Keratinocyte (primary cell): Measurements from ENCODE around the gene MYBPC2. TPM values are rescaled to one million over a fixed set of nuclear protein-coding genes. Genes with fewer than 3 reads are reported as not detected.

Experiments used
- DNase-seq: peaks from one replicate; pipeline ENCODE4 v3.0.0-alpha.2; 2011; ENCODE audit warnings: low read depth, missing footprints, low spot score
- FAIRE-seq: peaks from 2 replicates; lab custom pipeline; 2011; peaks lifted over from hg19 to GRCh38; lab: Jason Lieb, UNC
- H2AFZ ChIP-seq: 2 replicates; pipeline ENCODE4 v1.6.0; 2012; ENCODE audit warnings: low read length, control low read depth, inconsistent platforms; ENCODE audit not compliant: control insufficient read depth
- H3K27ac ChIP-seq: 2 replicates; pipeline ENCODE4 v1.5.1; 2011; ENCODE audit warnings: low read length; ENCODE audit not compliant: control insufficient read depth, insufficient read depth
- H3K27me3 ChIP-seq: 3 replicates; pipeline ENCODE4 v1.6.0; 2011; ENCODE audit warnings: low read length; ENCODE audit not compliant: control insufficient read depth, insufficient read depth; ENCODE audit errors: extremely low read depth
- H3K36me3 ChIP-seq, 2 experiments: 2 replicates in 1 of 2; 3 replicates in 1 of 2; pipeline ENCODE4 v1.5.1; 2011; ENCODE audit warnings: low read length in 2 of 2, mild to moderate bottlenecking in 1 of 2; ENCODE audit not compliant: control insufficient read depth in 2 of 2, insufficient read depth in 2 of 2; ENCODE audit errors: extremely low read depth in 1 of 2
- H3K4me1 ChIP-seq: 3 replicates; pipeline ENCODE4 v1.5.1; 2011; ENCODE audit warnings: low read length; ENCODE audit not compliant: control insufficient read depth, insufficient read depth; ENCODE audit errors: extremely low read depth
- H3K4me2 ChIP-seq: 3 replicates; pipeline ENCODE4 v1.6.0; 2011; ENCODE audit warnings: low read depth, low read length; ENCODE audit not compliant: control insufficient read depth, insufficient read depth; ENCODE audit errors: extremely low read depth
- H3K4me3 ChIP-seq, 3 experiments: fragments of 200-600 bp in 1 of 3; sonication (generic) in 1 of 3; 2 replicates in 2 of 3; 3 replicates in 1 of 3; pipeline ENCODE4 v1.5.1; 2011 to 2016; ENCODE audit warnings: low read length in 3 of 3, mild to moderate bottlenecking in 3 of 3, control low read depth in 2 of 3, inconsistent platforms in 1 of 3, low read depth in 1 of 3, mixed read lengths in 1 of 3, mixed run types in 1 of 3, moderate library complexity in 1 of 3; ENCODE audit not compliant: control insufficient read depth in 2 of 3, insufficient read depth in 2 of 3; ENCODE audit errors: extremely low read depth in 1 of 3
- H3K79me2 ChIP-seq: 2 replicates; pipeline ENCODE4 v1.6.0; 2012; ENCODE audit warnings: low read length; ENCODE audit not compliant: control insufficient read depth, insufficient read depth
- H3K9ac ChIP-seq: 3 replicates; pipeline ENCODE4 v1.6.0; 2011; ENCODE audit warnings: low read length; ENCODE audit not compliant: control insufficient read depth, insufficient read depth; ENCODE audit errors: extremely low read depth
- H3K9me1 ChIP-seq: 3 replicates; pipeline ENCODE4 v1.6.0; 2011; ENCODE audit warnings: low read length; ENCODE audit not compliant: control insufficient read depth, insufficient read depth; ENCODE audit errors: extremely low read depth
- H3K9me3 ChIP-seq: 2 replicates; pipeline ENCODE4 v1.5.1; 2012; ENCODE audit warnings: low read depth, low read length; ENCODE audit not compliant: control insufficient read depth
- H4K20me1 ChIP-seq: 3 replicates; pipeline ENCODE4 v1.6.0; 2011; ENCODE audit warnings: low read length; ENCODE audit not compliant: control insufficient read depth, insufficient read depth; ENCODE audit errors: extremely low read depth
- EZH2 ChIP-seq: IDR thresholded peaks from one replicate; pipeline ENCODE4 v1.6.1; 2012; ENCODE audit warnings: inconsistent platforms, mild to moderate bottlenecking, low read length, moderate library complexity
- dilution Hi-C: fragments of 300-500 bp; cut with MboI; formaldehyde crosslinking; loops from one replicate; pipeline ENCODE4 v1.7.0; 2020; ENCODE audit warnings: low sequenced_read_pairs; ENCODE audit not compliant: extremely low pct_ligation_motif_present
- polyA plus RNA-seq, 5 experiments: library from polyadenylated mRNA; depleted of rRNA in 3 of 5; stranded (reverse) in 3 of 5; stranded (forward) in 1 of 5; unstranded in 1 of 5; fragments of >200 nt; gene quantifications; 1 replicate in 1 of 5; 2 replicates in 3 of 5; 3 replicates in 1 of 5; pipeline versions ENCODE4 v1.2.1 to v1.2.3, GENCODE V29; 2011 to 2012; ENCODE audit warnings: missing spikeins in 2 of 5, low read depth in 1 of 5, low replicate concordance in 1 of 5
- TF ChIP-seq, protein P1 (sequence below), 3 experiments: IDR thresholded peaks in 1 of 3; conservative IDR thresholded peaks in 1 of 3; optimal IDR thresholded peaks in 1 of 3; 2 replicates in 2 of 3; 3 replicates in 1 of 3; pipeline versions ENCODE3 to v1.5.1; 2011; ENCODE audit warnings: low read length in 3 of 3, mild to moderate bottlenecking in 3 of 3, moderate library complexity in 2 of 3, control low read depth in 1 of 3, inconsistent platforms in 1 of 3; ENCODE audit not compliant: insufficient read depth in 2 of 3; ENCODE audit errors: extremely low read depth in 1 of 3

Gene MYBPC2
- polyA plus RNA-seq, 1 donor (not counting 4 experiments of a cell fraction or from before 2014, with no cell fraction given), result not detected

DNA sequence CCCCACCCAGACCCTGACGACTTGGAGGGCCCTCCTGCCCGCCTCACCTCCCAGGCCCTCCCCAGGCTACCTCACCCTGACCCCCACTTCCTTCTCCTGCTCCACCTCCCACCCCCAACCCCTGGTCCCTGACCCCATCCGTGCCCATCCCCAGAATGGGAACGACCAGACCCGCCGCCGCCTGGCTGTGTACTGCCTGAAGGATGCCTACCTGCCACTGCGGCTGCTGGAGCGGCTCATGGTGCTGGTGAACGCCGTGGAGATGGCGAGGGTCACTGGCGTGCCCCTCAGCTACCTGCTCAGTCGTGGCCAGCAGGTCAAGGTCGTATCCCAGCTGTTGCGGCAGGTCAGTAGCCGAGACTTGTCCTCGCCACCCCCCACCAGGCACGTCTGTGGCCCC is 25.9 kb upstream of the MYBPC2 start:
- no peaks in the 10 kb centered on the region for H3K9me1 ChIP-seq
- FAIRE-seq (no peak), DNase-seq (no peak)
- H3K4me1 ChIP-seq, result no peaks in the 10 kb centered on the region
- H2AFZ ChIP-seq, result no peak overlapping the region
- no peak for TF ChIP-seq EZH2
- TF ChIP-seq, protein P1, sequence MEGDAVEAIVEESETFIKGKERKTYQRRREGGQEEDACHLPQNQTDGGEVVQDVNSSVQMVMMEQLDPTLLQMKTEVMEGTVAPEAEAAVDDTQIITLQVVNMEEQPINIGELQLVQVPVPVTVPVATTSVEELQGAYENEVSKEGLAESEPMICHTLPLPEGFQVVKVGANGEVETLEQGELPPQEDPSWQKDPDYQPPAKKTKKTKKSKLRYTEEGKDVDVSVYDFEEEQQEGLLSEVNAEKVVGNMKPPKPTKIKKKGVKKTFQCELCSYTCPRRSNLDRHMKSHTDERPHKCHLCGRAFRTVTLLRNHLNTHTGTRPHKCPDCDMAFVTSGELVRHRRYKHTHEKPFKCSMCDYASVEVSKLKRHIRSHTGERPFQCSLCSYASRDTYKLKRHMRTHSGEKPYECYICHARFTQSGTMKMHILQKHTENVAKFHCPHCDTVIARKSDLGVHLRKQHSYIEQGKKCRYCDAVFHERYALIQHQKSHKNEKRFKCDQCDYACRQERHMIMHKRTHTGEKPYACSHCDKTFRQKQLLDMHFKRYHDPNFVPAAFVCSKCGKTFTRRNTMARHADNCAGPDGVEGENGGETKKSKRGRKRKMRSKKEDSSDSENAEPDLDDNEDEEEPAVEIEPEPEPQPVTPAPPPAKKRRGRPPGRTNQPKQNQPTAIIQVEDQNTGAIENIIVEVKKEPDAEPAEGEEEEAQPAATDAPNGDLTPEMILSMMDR (optimal IDR thresholded peaks at IDR 0.05 in 1 of 3, IDR thresholded peaks at IDR 0.05 in 1 of 3, conservative IDR thresholded peaks at IDR 0.05 in 1 of 3; ENCODE audit: extremely low read depth in 1 of 3, insufficient read depth in 2 of 3, low read length in 3 of 3), result no peak
- no peaks in the 10 kb centered on the region for H4K20me1 ChIP-seq
- no peak overlapping the region for H3K4me2 ChIP-seq
- no peak overlapping the region for H3K4me3 ChIP-seq
- dilution Hi-C loops, result no loop called here
- no peaks in the 10 kb centered on the region for H3K79me2 ChIP-seq
- no peaks in the 10 kb centered on the region for H3K27me3 ChIP-seq
- H3K27ac ChIP-seq, result no peak overlapping the region
- H3K36me3 ChIP-seq, result peaks cover 5 to 13% of the 10 kb centered on the region in 2 experiments
- H3K9ac ChIP-seq, result no peak overlapping the region
- no peaks in the 10 kb centered on the region for H3K9me3 ChIP-seq

DNA sequence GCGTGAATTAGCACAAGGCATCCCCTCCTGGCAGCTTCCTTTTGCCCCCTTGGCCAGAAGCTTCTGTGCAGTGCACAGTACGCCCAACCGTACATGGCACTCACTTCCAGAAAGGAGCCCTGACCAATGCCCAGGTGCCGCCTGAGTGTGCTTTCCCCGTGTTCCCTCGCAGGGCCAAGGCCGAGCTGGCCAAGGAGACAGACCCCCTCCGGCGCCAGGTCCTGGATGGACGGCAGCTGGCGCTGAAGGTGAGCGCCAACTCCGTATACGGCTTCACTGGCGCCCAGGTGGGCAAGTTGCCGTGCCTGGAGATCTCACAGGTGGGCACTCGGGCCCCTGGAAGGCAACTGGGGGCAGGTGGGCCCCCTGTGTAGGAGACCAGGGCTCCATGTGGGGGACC is 23.3 kb upstream of the MYBPC2 start:
- DNase-seq (no peak), FAIRE-seq (no peak)
- no peaks in the 10 kb centered on the region for H3K79me2 ChIP-seq
- peaks cover 9 to 11% of the 10 kb centered on the region in 2 experiments for H3K36me3 ChIP-seq
- H3K4me1 ChIP-seq, result no peaks in the 10 kb centered on the region
- H3K9ac ChIP-seq, result no peak overlapping the region
- H3K9me3 ChIP-seq, result no peaks in the 10 kb centered on the region
- H3K4me3 ChIP-seq, result no peak overlapping the region
- dilution Hi-C loops, result no loop called here
- H3K27ac ChIP-seq, result no peak overlapping the region
- H4K20me1 ChIP-seq, result no peaks in the 10 kb centered on the region
- H3K4me2 ChIP-seq, result no peak overlapping the region
- H2AFZ ChIP-seq, result no peak overlapping the region
- no peaks in the 10 kb centered on the region for H3K27me3 ChIP-seq
- no peak for TF ChIP-seq EZH2
- TF ChIP-seq, protein P1 (optimal IDR thresholded peaks at IDR 0.05 in 1 of 3, IDR thresholded peaks at IDR 0.05 in 1 of 3, conservative IDR thresholded peaks at IDR 0.05 in 1 of 3; ENCODE audit: extremely low read depth in 1 of 3, insufficient read depth in 2 of 3, low read length in 3 of 3), result no peak
- H3K9me1 ChIP-seq, result no peaks in the 10 kb centered on the region
